Nephron (organoid): ENCODE data around the gene IGFL4.

Source experiments
- H3K27ac Mint-ChIP-seq, 3 experiments: 2 replicates each; pipeline ENCODE4 v1.8.0; 2020; ENCODE audit warnings: mixed read lengths in 3 of 3, mild to moderate bottlenecking in 2 of 3, moderate library complexity in 1 of 3
- H3K27me3 Mint-ChIP-seq: 2 replicates; pipeline ENCODE4 v1.8.0; 2021; ENCODE audit warnings: low read depth, mild to moderate bottlenecking, moderate library complexity, mixed read lengths
- H3K36me3 Mint-ChIP-seq: 2 replicates; pipeline ENCODE4 v1.8.0; 2020; ENCODE audit warnings: low read depth, mixed read lengths
- H3K4me1 Mint-ChIP-seq: 2 replicates; pipeline ENCODE4 v1.8.0; 2020; ENCODE audit warnings: mixed read lengths
- H3K4me3 Mint-ChIP-seq, 3 experiments: 2 replicates each; pipeline ENCODE4 v1.8.0; 2020; ENCODE audit warnings: mild to moderate bottlenecking in 3 of 3, mixed read lengths in 3 of 3, moderate library complexity in 2 of 3
- H3K9me3 Mint-ChIP-seq: 2 replicates; pipeline ENCODE4 v1.8.0; 2020; ENCODE audit warnings: mixed read lengths
- CTCF ChIP-seq, 3 experiments: fragments of 200-600 bp; sonication (generic); IDR thresholded peaks; one replicate each; pipeline ENCODE4 v1.5.0; 2021; ENCODE audit warnings: antibody characterized with exemption in 3 of 3; ENCODE audit not compliant: unreplicated experiment in 3 of 3

Gene IGFL4

DNA sequence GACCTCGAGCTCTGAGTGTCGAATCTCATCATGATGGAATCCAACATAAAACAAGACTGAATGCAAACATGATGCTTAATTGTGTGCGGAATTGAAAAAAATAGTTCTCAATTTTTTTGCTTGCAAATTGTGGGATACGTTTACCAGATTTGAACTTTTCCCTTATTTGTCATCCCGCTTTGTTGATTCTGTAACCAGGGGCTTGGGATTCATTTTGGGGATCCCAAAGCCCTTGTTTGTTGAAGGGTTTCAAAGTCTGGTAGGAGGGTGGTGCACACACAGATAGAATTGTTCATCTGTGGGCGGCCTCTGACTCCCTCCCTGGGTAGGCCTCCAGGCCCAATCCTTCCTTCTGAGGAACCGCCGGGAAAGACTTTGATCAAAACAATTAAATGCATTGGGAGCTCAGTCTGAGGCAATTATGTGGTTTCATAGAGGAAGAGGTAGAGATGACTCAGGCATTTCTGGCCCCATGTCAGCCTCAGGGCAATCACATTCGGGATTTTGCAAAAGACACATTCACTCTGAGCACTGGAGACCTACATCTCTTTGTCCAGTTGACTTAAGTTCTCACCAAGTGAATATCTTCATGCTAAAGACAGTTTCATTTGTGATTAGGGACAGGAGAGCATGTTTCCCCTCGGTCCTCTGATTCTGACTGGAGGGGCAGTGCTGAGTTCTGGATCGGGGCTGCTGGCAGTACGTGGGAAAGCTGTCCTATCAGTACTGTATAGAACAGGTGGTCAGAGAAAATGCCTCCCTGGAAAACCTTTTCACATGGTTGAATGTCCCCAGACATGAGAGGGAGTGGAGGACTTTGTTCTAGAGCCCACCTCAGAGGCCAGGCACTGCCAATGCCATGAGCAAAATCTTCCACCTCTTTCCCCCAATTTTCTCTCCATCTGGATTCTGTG lies 27.8 kb upstream of the IGFL4 start:
- no peak overlapping the region for H3K4me3 Mint-ChIP-seq

DNA sequence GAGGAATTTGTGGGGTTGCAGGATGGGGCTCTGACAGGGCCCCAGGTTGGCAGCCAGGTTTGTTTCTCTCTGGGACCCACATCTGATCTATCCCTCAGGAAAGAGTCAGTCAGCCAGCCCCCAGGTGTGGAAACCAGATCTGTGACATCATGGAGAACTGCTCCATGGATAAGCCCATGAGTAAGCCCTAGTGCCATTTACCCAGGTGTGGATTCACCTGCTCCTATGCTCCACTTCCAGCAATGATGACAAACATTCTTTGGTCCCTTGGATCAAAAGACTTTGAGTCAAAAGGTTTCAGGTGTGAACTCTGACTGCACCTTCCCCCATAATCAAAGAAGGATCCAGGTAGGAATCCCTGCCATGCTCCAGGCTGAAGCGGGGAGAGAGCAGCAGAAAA lies 26.9 kb upstream of the IGFL4 start:
- no peak overlapping the region for H3K27ac Mint-ChIP-seq
- H3K9me3 Mint-ChIP-seq, result peaks cover 8% of the 10 kb centered on the region
- H3K36me3 Mint-ChIP-seq, result no peaks in the 10 kb centered on the region
- TF ChIP-seq CTCF (IDR thresholded peaks at IDR 0.05; ENCODE audit: unreplicated experiment in 3 of 3), result no peak
- peaks cover 40% of the 10 kb centered on the region for H3K27me3 Mint-ChIP-seq
- H3K4me3 Mint-ChIP-seq, result no peak overlapping the region
- peaks cover 14% of the 10 kb centered on the region for H3K4me1 Mint-ChIP-seq

More for the DNA sequence above, 27.8 kb upstream of the IGFL4 start:
- no peaks in the 10 kb centered on the region for H3K36me3 Mint-ChIP-seq
- H3K9me3 Mint-ChIP-seq, result peaks cover 3% of the 10 kb centered on the region
- peaks cover 22% of the 10 kb centered on the region for H3K4me1 Mint-ChIP-seq
- no peak overlapping the region for H3K27ac Mint-ChIP-seq
- TF ChIP-seq CTCF (IDR thresholded peaks at IDR 0.05; ENCODE audit: unreplicated experiment in 3 of 3), result no peak
- peaks cover 49% of the 10 kb centered on the region for H3K27me3 Mint-ChIP-seq

GRCh38 chr19:46066471-46066870 lies 25.7 kb upstream of the IGFL4 start:
- TF ChIP-seq CTCF (IDR thresholded peaks at IDR 0.05; ENCODE audit: unreplicated experiment in 3 of 3), result no peak
- peaks cover 28% of the 10 kb centered on the region for H3K27me3 Mint-ChIP-seq
- H3K9me3 Mint-ChIP-seq, result peaks cover 13% of the 10 kb centered on the region
- no peak overlapping the region for H3K27ac Mint-ChIP-seq
- no peak overlapping the region for H3K4me3 Mint-ChIP-seq
- no peaks in the 10 kb centered on the region for H3K36me3 Mint-ChIP-seq
- peaks cover 11% of the 10 kb centered on the region for H3K4me1 Mint-ChIP-seq

DNA sequence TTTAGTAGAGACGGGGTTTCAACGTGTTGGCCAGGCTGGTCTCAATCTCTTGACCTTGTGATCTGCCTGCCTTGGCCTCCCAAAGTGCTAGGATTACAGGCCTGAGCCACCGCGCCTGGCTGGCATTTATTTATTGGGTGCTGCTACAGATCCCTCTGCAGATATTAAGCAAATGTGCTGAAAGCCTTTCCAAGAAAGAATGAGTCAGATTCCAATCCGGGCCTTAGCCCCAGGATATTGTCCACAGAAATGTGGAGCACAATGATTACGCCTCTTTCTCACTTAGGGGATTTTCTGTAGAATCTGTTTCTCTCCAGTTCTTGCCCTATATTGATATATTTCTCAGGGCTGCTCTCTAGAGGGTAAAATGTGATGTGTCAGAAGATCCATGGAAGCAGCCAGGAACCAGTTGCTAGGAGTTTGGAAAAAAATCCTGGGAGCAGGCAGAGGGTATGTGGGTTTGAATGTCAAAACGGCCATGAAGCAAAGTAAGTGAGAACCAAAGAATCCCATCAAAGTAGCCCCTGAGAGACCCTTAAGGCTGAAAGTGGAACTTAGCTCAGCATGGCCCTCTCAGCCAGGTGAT lies 24.8 kb upstream of the IGFL4 start:
- no peak overlapping the region for H3K4me3 Mint-ChIP-seq
- peaks cover 6% of the 10 kb centered on the region for H3K4me1 Mint-ChIP-seq
- H3K36me3 Mint-ChIP-seq, result no peaks in the 10 kb centered on the region
- peak overlapping the region in 1 of 3 experiments; percentile 11 for H3K27ac Mint-ChIP-seq
- peaks cover 17% of the 10 kb centered on the region for H3K9me3 Mint-ChIP-seq
- peaks cover 23% of the 10 kb centered on the region for H3K27me3 Mint-ChIP-seq
- TF ChIP-seq CTCF (IDR thresholded peaks at IDR 0.05; ENCODE audit: unreplicated experiment in 3 of 3), result no peak

DNA sequence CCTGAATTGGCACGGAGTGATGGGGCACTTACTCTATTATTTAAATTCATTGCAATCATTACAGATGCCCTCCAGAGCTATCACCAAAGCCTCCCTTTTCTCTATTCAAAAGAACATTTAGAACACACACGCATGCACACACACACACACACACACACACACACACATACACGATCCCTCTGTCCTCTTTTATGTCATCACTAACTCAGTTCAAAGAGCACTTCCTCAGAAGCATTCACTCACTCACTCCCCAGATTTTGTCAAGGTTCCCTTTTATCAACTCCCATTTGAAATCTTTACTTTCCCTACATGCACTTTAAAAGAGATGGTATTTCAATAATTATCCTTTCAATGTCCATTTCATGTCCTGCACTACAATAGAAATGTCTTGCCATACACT lies 22.4 kb upstream of the IGFL4 start:
- Mint-ChIP-seq H3K4me3 (no peak overlapping the region), H3K36me3 (no peaks in the 10 kb centered on the region), H3K27me3 (peaks cover 19% of the 10 kb centered on the region), H3K9me3 (peaks cover 20% of the 10 kb centered on the region), H3K4me1 (no peaks in the 10 kb centered on the region), H3K27ac (no peak overlapping the region)
- TF ChIP-seq CTCF (IDR thresholded peaks at IDR 0.05; ENCODE audit: unreplicated experiment in 3 of 3), result no peak
